HG03521 (cell line): ENCODE results near the gene GLO1.
"Not testable (repeated sequence)": the region's sequence is repeated elsewhere in the genome, so short reads cannot be mapped to it uniquely, and the experiment has no call there.

ENCODE experiments used
- ATAC-seq: cut with Tn5 transposase; IDR thresholded peaks from one replicate; pipeline ENCODE4 v1.9.1; 2021; ENCODE audit warnings: mild to moderate bottlenecking, moderate library complexity; ENCODE audit not compliant: unreplicated experiment

The GLO1 gene

DNA sequence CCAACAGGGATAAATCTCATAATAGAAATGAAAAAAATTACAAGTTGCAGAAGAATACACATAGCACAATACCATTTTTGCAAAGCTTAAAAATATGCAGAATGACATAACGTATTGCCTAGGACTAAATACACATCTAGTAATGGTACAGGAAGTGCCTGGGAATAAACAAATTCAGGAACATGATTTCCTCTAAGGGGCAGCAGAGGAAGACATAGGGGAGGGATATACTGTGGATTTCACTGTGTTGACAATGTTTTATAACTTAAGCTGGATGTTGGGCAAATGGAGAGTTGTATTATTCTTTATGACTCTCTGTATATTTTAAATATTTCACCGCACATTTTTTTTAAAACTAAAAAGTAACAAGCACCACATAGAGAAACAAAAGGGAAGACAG is 5.6 kb upstream of the GLO1 start:
- ATAC-seq, result no peak

DNA sequence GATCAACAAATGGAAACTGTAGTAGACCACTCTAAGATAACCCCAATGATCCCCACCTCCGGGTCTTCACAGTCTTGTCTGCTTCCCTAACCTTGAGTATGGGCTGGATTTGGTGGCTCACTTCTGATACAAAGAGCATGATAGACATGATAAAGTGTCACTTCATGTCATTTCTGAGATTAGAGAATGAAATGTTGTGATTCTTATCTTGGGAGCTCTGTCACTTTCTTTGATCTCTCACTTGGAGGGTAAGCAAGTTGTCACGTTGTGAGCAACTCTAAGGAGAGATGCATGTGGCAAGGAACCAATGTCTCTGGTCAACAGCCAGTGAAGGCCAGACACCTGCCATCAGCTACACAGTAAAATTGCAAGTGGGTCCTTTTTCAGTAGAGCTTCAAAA is 3.0 kb upstream of the GLO1 start:
- no peak for ATAC-seq

DNA sequence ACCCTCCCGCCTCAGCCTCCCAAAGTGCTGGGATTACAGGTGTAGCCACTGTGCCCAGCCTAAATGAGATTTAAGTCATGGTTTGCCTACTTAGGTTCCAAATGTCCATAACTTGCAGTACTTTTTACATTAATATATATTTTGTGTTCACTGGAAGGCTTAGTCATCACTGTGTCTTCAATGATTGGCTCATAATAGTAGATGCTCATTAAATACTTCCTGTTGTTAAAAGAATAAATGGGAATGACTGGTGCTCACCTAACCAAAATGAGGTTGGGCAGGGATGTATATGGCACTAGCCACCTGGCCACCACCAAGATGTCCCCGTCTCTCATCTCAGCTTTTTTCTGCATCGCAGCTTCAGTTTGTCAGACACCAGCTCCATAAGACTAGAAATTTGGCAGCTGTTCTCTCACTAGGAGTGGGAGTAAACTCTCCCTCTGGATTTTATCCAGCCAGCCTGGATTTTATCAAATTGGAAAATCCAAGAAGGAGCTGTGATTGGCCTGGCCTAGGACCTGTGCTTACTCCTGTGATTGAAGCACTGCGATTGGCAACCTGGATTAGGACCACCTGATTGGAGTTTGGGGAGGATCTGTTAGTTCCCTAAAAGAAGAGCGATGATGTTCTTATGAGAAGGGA is 1.1 kb upstream of the GLO1 start:
- ATAC-seq, result no peak

DNA sequence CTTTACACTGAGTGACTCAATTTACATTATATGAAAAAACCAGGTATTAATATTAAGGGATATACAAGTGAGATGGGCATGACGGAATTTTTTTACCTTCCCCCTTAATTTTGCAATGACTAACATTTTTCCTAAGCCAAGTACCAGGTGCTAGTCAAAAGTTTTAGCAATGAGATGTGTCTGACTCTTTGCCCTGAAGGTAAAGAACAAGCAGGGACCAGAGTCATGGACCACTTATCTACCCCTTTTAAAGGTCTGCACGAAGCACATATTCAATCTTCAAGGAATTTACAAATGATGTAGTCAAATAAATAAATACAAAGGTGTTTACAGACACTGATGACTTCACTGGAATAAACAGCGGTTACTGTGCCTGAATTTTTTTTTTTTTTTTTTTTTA is 1.4 kb downstream of the GLO1 start:
- ATAC-seq, result no peak

DNA sequence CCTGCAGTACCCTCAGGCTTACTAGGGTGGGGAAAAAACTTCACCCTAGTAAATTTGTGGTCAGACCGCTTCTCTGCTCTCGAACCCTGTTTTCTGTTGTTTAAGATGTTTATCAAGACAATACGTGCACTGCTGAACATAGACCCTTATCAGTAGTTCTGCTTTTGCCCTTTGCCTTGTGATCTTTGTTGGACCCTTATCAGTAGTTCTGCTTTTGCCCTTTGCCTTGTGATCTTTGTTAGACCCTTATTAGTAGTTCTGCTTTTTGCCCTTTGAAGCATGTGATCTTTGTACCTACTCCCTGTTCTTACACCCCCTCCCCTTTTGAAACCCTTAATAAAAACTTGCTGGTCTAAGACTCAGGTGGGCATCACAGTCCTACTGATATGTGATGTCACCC is 3.2 kb downstream of the GLO1 start:
- not testable (repeated sequence) for ATAC-seq

DNA sequence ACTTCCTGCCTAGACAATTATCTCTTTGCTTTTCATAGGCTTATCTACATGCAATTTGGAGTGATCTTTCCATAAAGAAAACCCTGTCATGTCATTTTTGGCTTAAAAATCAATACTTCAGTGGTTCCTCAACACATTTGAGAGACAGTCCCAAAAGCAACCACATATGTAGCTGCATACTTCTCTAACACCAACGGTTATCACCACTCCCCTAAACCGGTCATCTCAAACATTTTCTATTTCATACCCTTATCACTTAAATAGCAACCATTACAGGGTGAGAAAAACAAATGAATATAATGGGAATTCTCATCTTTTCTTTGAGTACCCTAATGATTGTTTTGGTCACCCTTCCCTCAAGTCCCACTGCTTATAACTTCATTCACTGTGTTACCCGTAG is 5.1 kb downstream of the GLO1 start:
- no peak for ATAC-seq

DNA sequence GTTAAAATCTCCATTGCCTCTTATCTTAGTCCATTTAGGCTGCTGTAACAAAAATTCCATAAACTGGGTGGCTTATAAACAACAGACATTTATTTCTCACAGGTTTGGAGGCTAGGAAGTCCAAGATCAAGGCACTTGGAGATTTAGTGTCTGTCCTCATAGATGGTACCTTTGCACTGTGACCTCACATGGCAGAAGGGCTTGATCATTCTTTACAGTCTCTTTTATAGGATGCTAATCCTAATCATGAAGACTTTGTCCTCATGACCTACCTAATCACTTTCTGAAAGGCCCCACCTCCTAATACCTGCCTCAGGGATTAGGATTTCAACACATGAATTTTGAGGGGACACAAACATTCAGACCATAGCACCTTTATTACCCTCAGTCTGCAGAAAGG is 6.6 kb downstream of the GLO1 start:
- ATAC-seq, result no peak

DNA sequence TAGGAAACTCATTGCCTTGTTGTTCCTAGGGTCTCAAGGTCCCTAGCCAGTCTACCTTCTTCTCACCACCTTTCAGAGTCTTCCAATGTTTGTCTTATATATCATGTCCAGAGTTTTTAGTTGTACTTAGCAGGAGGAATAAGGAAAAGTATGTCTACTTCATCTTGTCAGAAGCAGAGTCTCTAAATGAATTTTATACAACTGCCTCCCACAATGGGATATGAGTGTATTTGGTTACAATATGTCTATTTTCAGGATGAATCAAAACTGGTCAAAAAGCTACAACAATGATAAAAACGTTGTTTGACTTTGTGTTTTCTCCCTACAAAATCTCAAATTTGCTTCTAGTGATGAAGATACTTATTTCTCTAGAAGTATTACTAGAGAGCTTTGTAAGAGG is 7.0 kb downstream of the GLO1 start:
- ATAC-seq, result no peak

DNA sequence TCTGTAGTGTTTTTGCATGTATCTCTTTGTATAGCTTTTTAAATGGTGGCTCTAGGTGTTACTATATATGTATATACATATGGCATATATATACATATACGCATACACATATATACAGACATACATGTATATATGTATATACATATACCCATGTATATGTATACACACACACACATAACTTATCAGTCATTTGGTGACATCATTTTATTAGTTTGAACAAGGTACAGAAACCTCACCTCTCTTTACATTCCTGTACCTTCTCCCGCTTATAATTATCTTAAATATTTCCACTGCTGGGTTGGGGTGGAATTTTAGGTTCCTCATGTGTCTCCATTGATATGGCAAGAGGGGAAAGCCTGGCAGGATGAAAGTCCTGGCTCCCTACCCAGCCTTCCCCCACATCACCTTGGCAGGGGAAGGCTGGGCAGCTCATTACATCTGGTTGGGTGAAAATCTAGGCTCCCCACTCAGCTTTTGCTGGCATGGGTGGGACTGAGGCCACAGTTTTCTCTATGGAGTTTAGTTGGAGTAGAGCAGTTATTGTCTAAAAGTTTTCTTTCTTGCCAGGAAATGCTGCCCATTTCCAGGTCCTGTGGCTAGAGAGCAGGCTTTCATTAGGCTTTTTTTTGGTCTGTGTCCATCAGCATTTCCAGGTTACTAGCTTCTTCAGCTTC is 7.6 kb downstream of the GLO1 start:
- ATAC-seq, result no peak

DNA sequence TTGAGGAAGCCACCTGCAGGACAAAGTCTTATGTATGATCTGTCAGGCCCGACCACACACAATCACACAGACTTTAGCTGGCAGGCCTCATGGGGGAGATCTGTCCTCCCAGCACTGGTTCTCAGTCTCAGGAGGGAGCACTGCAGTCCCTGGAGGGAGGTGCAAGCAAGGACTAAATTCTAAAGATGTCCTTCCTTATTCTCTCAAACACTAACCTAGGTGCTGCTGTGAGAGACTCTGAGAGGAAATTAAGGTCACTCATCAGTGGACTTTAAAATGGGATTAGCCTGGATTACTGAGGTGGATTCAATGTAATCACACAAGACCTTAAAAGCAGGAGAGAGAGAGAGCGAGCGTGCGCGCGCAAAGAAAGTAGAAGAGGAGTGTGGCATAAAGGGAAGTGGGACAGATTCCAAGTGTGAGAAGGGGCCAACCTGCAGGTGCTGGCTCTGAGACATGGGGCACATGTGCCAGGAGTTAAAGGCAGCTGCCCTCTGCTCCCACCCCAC is 14.3 kb downstream of the GLO1 start:
- no peak for ATAC-seq

DNA sequence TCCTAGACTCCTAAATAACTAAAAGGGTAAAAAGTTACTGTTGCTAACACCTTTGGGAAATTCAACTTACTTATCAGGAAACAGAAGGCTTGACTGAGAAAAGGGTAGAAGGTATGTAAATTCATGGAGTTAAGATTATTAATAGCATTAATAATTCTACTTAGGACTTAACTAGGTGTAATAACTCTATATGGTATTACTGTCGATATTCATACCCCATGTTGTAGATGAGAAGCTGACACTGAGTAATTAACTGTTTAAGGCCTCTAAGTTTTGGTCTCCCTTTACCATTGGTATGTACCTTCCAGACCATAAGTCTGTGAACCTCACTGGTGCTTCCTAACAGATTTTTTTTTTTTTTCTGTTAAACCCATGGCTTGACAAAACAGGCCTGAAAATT is 15.4 kb downstream of the GLO1 start:
- ATAC-seq, result no peak

DNA sequence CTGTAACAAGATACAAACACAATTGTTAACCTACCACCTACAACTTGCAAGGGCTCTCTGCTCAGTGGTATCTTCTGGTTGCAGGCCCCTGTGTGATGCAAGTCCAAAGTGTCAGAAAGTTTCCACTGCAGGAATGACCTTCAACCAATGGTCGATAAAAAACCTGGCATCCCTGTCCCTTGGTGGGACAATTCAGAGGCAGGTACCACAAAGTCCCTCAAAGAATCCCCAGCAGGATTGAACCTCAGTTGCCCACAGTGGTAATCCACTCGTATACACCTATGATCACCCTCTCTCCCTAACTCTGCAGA is 15.9 kb downstream of the GLO1 start:
- ATAC-seq, result no peak

DNA sequence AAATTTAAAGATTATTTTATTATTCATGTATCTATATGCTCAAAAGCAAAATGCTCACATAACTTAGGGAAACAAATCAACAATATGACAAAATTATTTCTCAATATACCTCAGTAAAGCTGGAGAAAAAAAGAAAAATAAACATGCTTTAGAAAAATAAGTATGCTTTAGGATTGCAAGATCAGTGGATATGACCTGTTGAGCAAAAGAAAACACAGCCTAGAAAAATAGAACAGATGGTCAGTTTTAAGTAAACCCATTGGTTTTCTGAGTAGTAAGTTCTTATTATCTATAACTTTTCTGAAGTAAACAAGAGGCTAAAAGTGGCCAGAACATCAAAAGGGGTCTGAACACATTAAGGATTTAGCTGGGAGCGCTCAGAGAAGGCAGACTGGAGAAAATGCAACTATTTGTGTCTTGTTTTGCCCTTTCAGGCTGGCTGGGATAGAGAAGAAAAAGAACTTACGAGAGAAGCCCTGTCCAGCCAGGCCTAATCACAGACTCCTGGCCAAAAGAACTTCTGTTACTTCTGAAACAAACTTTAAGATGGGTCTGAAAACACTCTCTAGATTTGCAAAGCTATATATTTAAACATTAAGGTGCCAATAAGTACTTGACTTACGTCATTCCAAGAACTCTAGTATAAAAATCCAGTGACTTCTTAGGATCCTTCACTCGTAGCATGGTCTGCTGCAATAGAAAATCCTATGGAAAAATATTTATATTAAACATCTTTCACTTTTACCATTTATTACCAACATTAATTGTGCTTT is 16.5 kb downstream of the GLO1 start:
- ATAC-seq, result no peak

DNA sequence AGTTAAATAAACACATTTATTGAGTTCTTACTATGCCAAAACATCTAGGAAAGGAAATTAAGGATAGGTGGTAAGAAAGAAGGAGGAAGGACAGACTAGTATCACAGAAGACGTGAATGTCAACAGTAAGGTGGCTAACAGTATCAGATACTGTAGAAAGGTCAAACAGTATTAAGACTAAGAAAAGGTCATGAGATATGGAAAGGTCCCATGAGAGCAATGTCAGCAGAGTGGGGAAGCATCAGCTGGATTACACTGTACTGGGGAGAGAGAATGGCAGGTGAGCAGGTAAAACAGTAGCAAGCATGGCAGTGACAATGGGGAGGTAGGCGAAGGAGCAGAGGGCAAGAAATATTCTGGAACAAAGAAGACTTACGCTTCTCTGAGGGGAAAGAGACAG is 18.0 kb downstream of the GLO1 start:
- no peak for ATAC-seq

DNA sequence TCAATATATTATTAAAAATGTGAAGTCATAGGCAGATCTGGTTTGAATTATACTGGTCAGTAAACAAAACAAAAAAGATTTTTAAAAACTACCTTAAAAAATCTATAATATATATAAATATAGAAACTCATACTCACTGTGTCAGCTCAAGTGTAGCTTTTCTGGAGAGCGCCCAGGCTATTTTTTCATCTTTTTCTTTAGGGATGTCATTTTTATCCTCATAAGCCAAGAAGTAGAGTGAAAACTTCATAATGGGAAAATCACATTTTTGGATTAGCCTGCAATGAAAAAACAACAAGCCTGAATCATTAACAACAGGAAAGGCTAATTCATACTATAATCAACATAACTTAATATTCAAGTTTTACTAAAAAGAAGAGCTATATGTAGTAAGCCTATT is 18.7 kb downstream of the GLO1 start:
- no peak for ATAC-seq

DNA sequence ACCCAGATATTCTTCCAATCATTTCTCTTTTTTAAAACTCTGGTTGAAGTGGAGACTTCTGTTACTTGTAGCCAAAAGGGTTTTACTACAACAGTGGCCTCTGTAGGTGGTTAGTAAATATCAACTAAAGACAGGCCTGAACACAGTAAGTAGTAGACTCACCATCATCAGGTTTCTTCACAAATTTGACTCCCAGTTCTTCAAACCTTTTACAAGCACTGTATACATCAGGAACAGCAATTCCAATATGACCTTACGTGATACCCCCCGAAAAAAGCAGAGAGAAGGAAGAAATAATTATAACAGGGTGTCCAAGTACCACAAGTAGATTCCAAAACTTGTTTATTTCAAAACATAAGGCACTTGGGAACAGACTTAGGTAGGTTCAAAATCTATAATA is 21.1 kb downstream of the GLO1 start:
- no peak for ATAC-seq

DNA sequence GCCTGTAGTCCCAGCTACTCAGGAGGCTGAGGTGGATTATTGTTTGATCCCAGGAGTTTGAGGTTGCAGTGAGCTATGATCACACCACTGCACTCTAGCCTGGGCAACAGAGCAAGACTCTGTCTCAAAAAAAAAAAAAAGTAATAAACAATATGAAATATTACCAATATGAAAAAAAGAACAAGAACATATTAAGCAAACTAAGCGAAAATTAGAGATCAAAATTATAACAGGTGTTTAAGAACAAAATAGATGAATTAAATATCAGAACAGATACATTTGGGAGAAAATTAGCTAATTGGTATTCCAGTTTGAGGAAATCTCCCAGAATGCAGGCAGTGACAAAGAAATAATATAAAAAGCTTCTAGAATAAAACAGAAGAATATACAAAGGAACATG is 23.3 kb downstream of the GLO1 start:
- ATAC-seq, result no peak

DNA sequence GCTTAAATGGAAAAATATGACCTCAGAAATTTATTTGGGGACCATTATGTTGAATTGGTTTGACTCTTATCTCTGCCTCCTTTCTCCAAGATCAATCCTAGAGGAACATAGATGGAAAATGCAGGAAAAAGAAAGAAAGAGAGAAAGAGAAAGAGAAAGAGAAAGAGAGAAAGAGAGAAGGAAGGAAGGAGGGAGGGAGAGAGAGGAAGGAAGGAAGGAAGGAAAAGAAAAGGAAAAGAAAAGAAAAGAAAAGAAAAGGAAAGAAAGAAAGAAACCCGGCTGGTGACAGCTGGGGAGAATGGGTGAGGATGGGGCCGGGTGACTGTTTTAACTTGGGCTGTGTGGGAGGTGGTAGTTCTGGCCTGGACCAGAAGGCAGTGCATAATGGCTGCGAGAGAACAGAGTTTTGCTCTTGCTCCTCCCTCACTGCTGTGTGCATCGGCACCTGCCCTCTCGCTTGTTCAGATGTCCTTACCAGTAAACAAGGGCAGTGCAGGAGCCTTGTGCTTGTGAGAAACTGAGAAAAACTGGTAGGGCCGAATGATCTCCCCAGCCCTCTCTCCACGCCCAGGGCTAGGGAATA is 24.7 kb downstream of the GLO1 start:
- no peak for ATAC-seq

DNA sequence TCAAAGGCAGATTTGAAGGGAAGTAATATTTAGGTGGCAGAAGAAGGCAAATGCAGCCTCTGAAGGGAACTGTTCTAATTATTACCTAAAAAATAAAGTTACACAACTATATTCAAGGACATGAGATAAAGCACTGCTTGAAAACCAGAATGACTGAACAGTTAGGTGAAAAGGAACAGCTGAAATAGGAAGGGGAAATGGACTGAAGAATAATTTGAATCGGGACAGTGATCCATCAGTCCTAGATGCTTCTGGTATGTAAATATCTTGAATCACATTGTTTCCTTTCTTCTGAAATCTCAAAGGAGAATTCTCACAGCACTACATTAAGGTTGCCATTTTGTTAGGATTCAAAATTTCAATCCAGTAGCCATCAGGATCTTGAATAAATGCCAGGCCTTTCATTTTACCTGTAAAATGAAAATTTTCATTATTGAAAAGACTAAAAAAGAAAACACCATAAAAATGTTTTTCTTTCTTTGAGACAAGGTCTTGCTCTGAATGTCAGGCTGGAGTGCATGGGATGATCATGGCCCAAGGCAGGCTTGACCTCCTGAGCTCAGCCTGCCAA is 25.9 kb downstream of the GLO1 start:
- ATAC-seq, result no peak

DNA sequence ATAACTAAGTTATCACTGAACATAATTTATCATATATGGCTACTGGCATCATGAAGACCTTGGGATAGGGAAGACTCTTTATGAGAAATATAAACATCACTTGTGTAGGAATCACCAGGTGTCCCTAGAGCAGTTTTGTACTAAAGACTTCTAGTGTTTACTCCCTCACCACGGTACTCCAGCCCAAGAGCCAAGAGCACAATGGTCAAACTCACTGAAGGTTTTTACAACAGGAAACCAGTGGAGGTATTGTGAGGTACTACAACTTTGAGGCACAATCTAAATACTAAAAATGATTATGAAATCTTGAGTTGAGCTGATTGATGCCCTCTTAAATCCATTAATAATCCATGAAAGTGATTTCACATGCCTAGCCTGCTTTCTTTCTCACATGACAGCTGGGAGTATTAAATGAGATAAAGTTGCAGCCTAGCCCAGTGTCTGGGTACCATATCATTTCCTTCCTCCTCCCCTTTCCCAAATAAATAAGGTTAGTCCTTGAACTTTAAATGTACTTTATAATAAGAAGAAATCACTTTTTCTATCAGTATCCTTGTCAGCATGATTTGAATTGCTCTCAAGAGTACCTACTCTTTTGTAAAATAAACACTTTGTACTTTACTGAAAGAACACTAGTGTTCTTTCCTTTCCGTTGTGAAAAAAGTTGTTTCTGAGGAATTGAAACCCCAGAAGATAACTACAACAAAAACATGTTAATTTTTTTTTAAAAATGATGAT is 26.5 kb downstream of the GLO1 start:
- ATAC-seq, result no peak
